Vagina (tissue), 2 donors: Measurements from ENCODE around the gene TLE2. TPM values are rescaled to one million over a fixed set of nuclear protein-coding genes. Genes with fewer than 3 reads are reported as not detected.
"Not testable (repeated sequence)": the region's sequence is repeated elsewhere in the genome, so short reads cannot be mapped to it uniquely, and the experiment has no call there.

ENCODE experiments used
- DNase-seq, 2 donors: peaks; one replicate each; pipeline ENCODE4 v3.0.0-alpha.2; 2017; ENCODE audit errors: extremely low spot score in 2 of 2
- H3K27ac ChIP-seq: fragments of 200-600 bp; sonication (generic); one replicate; pipeline ENCODE4 v1.5.1; 2019
- H3K27me3 ChIP-seq: fragments of 200-600 bp; sonication (generic); one replicate; pipeline ENCODE4 v1.5.1; 2019
- H3K36me3 ChIP-seq, 2 donors: fragments of 200-600 bp; sonication (generic); one replicate each; pipeline ENCODE4 v1.5.1; 2017 to 2019
- H3K4me1 ChIP-seq: fragments of 200-600 bp; sonication (generic); one replicate; pipeline ENCODE4 v1.5.1; 2019
- H3K4me3 ChIP-seq, 2 donors: fragments of 200-600 bp; sonication (generic); 1 replicate in 1 of 2; 2 replicates in 1 of 2; pipeline ENCODE4 v1.5.1; 2016 to 2019
- H3K9me3 ChIP-seq: fragments of 200-600 bp; sonication (generic); one replicate; pipeline ENCODE4 v1.5.1; 2019
- POLR2A ChIP-seq, 2 donors: fragments of 450-650 bp; IDR thresholded peaks; one replicate each; pipeline ENCODE4 v1.6.1; 2017; ENCODE audit warnings: antibody characterized with exemption in 2 of 2, mild to moderate bottlenecking in 2 of 2, moderate library complexity in 2 of 2
- POLR2AphosphoS5 ChIP-seq, 2 donors: sonication (generic); formaldehyde crosslinking; IDR thresholded peaks; one replicate each; pipeline ENCODE4 v1.9.0; 2017; ENCODE audit warnings: antibody characterized with exemption in 2 of 2, mild to moderate bottlenecking in 2 of 2, low read depth in 1 of 2; ENCODE audit not compliant: insufficient read depth in 1 of 2
- intact Hi-C: fragments of 100-400 bp; cut with DNase I; formaldehyde crosslinking; loops from one replicate; pipeline ENCODE4 v1.15.1; 2023
- total RNA-seq: library from RNA; depleted of rRNA; stranded (reverse); fragments of >200 nt; gene quantifications from one replicate; pipeline ENCODE4 v1.2.3, GENCODE V29; 2016
- TF ChIP-seq, protein P1 (sequence below), 3 experiments: fragments of 450-650 bp in 2 of 3; fragments of 200-600 bp in 1 of 3; sonication (generic) in 1 of 3; IDR thresholded peaks; one replicate each; pipeline ENCODE4 v1.5.1; 2017 to 2019; ENCODE audit warnings: antibody characterized with exemption in 3 of 3, mild to moderate bottlenecking in 2 of 3, moderate library complexity in 2 of 3

The TLE2 gene
- total RNA-seq, 1 donor from 2014 or later = 28.2 TPM

DNA sequence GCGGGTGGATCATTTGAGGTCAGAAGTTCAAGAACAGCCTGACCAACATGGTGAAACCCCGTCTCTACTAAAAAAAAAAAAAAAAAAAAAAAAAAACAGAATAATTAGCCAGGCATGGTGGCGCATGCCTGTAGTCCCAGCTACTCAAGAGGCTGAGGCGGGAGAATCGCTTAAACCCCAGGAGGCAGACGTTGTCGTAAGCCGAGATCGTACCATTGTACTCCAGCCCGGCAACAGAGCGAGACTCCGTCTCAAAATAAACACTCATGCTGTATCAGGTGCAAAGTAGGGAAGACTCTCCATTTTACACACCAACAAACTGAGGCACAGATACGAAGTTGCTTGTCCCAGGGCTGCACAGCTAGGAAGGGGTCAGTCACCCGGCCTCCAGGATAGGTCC is 36.1 kb downstream of the TLE2 start:
- TF ChIP-seq, protein P1, sequence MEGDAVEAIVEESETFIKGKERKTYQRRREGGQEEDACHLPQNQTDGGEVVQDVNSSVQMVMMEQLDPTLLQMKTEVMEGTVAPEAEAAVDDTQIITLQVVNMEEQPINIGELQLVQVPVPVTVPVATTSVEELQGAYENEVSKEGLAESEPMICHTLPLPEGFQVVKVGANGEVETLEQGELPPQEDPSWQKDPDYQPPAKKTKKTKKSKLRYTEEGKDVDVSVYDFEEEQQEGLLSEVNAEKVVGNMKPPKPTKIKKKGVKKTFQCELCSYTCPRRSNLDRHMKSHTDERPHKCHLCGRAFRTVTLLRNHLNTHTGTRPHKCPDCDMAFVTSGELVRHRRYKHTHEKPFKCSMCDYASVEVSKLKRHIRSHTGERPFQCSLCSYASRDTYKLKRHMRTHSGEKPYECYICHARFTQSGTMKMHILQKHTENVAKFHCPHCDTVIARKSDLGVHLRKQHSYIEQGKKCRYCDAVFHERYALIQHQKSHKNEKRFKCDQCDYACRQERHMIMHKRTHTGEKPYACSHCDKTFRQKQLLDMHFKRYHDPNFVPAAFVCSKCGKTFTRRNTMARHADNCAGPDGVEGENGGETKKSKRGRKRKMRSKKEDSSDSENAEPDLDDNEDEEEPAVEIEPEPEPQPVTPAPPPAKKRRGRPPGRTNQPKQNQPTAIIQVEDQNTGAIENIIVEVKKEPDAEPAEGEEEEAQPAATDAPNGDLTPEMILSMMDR (IDR thresholded peaks at IDR 0.05) = no peak
- TF ChIP-seq POLR2AphosphoS5 (IDR thresholded peaks at IDR 0.05; ENCODE audit: insufficient read depth in 1 of 2, low read depth in 1 of 2) (no peak), POLR2A (IDR thresholded peaks at IDR 0.05) (no peak)
- no peak overlapping the region for H3K27ac ChIP-seq
- H3K4me1 ChIP-seq = no peaks in the 10 kb centered on the region
- no peaks in the 10 kb centered on the region for H3K9me3 ChIP-seq
- intact Hi-C loops = no loop called here
- H3K36me3 ChIP-seq = no peaks in the 10 kb centered on the region
- no peak for DNase-seq
- H3K4me3 ChIP-seq = no peak overlapping the region
- H3K27me3 ChIP-seq = no peaks in the 10 kb centered on the region

DNA sequence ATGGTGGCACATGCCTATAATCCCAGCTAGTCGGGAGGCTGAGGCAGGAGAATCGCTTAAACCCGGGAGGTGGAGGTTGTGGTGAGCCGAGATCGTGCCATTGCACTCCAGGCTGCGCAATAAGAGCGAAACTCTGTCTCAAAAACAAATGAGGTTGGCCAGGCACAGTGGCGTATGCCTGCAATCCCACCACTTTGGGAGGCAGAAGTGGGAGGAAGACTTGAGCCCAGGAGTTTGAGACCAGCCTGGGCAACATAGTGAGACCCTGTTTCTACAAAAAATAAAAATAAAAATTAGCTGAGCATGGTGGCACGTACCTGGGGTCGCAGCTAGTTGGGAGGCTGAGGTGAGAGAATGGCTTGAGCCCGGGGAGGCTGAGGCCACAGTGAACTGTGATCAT is 36.7 kb downstream of the TLE2 start:
- H3K4me1 ChIP-seq, H3K36me3 ChIP-seq, H3K27me3 ChIP-seq, H3K4me3 ChIP-seq, DNase-seq, H3K9me3 ChIP-seq, H3K27ac ChIP-seq, intact Hi-C loops: not testable (repeated sequence)

DNA sequence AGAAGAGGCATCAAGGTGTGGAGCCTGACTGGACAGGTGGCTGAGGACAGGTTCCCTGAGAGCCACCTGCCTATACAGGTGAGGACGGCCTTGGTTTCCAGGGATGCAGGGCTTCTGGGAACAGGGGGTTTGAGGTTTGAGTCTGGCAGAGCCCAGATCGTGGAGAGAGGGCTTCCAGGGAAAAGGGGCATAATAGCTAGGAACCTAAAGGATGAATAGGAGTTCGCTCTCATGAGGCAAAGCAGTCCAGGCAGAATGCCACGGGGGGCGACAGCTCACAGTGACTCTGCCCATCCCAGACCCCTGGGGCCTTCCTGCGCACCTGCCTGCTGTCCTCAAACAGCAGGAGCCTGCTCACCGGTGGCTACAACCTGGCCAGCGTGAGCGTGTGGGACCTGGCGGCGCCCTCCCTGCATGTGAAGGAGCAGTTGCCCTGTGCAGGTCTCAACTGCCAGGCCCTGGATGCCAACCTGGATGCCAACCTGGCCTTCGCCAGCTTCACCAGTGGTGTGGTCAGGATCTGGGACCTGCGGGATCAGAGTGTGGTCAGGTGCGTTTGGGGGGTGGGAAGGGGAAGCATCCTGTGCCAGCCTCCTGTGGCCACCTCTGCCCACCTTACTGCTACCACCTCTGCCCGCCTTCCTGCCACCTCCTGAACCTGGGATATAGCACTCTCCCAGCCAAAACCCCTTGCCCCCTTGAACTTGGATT is 39.7 kb downstream of the TLE2 start:
- no peak for DNase-seq
- Histone ChIP-seq H3K27ac (no peak overlapping the region), H3K9me3 (no peaks in the 10 kb centered on the region), H3K27me3 (no peaks in the 10 kb centered on the region), H3K36me3 (no peaks in the 10 kb centered on the region), H3K4me1 (peaks cover 2% of the 10 kb centered on the region), H3K4me3 (no peak overlapping the region)
- intact Hi-C loops = no loop called here
- TF ChIP-seq, protein P1 (IDR thresholded peaks at IDR 0.05) = no peak
- no peak for TF ChIP-seq POLR2AphosphoS5 (IDR thresholded peaks at IDR 0.05; ENCODE audit: insufficient read depth in 1 of 2, low read depth in 1 of 2)
- TF ChIP-seq POLR2A (IDR thresholded peaks at IDR 0.05) = no peak

DNA sequence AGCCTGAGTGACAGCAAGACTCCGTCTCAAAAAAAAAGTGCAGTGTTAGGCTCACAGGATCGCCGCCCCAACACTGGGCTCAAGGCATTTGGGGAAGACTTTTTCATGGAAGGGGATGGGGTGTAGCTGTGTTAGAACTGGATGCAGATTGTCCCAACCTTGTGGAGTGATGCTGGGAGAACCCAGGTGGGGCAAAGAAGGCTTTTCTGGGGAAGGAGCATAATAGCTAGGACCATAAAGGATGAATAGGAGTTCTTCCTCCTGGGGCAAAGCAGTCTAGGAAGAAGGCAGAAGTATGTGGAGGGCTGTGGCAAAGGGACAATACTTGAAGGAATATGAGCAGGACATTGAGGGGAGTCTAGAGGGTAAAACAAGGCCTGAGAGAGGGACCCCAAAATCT is 40.5 kb downstream of the TLE2 start:
- H3K4me1 ChIP-seq = peaks cover 10% of the 10 kb centered on the region
- DNase-seq = no peak
- H3K36me3 ChIP-seq = no peaks in the 10 kb centered on the region
- H3K27ac ChIP-seq = no peak overlapping the region
- intact Hi-C loops = no loop called here
- no peaks in the 10 kb centered on the region for H3K27me3 ChIP-seq
- H3K9me3 ChIP-seq = no peaks in the 10 kb centered on the region
- TF ChIP-seq POLR2A (IDR thresholded peaks at IDR 0.05) = no peak
- no peak for TF ChIP-seq POLR2AphosphoS5 (IDR thresholded peaks at IDR 0.05; ENCODE audit: insufficient read depth in 1 of 2, low read depth in 1 of 2)
- no peak overlapping the region for H3K4me3 ChIP-seq

DNA sequence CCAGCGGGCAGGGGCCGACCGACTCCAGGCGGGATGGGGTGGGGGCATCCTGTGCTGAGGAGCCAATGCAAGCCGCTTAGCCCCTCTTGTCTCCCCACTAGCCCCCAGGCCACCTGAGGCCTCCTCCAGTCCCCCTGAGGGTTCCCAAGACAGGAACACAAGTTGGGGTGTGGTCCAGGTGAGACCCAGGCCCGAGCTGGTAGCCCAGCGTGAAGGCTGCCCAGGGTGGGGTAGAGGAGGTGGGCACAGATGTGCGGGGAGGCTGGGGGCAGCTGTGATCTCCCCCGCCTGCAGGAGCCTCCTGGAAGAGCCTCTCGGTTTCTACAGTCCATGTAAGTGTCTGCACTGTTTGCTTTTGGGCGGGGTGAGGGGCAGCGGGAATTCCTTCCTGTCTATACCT is 41.3 kb downstream of the TLE2 start:
- no peak overlapping the region for H3K4me3 ChIP-seq
- no peak overlapping the region for H3K27ac ChIP-seq
- intact Hi-C loops = no loop called here
- peaks cover 18% of the 10 kb centered on the region for H3K4me1 ChIP-seq
- TF ChIP-seq POLR2AphosphoS5 (IDR thresholded peaks at IDR 0.05; ENCODE audit: insufficient read depth in 1 of 2, low read depth in 1 of 2) = no peak
- TF ChIP-seq POLR2A (IDR thresholded peaks at IDR 0.05) = no peak
- TF ChIP-seq, protein P1 (IDR thresholded peaks at IDR 0.05) = no peak
- no peak for DNase-seq
- H3K9me3 ChIP-seq = no peaks in the 10 kb centered on the region
- H3K27me3 ChIP-seq = no peaks in the 10 kb centered on the region
- no peaks in the 10 kb centered on the region for H3K36me3 ChIP-seq

DNA sequence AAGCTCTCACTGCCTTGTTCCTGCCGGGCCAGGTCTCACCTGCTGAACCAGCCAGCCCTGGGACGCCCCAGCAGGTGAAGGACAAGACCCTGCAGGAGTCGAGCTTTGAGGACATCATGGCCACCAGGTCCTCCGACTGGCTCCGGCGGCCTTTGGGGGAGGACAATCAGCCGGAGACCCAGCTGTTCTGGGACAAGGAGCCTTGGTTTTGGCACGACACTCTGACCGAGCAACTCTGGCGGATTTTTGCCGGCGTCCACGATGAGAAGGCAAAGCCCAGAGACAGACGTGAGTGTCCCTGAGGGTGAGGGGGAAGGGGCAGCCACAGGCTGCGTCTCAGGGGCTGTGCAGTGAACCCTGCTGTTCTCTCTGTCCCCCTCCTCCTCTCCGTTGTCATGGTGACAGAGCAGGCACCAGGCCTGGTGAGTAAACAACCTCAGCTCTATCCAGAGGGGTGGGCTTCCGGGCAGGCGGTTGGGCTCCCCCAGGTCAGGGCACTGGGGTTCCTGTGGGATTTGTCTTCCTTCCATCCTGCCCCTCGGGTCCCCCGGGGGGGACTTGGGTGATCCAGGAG is 42.0 kb downstream of the TLE2 start:
- H3K27ac ChIP-seq = no peak overlapping the region
- no peak for DNase-seq

More for the DNA sequence above, 42.0 kb downstream of the TLE2 start:
- Histone ChIP-seq H3K4me3 (no peak overlapping the region), H3K36me3 (no peaks in the 10 kb centered on the region), H3K4me1 (peaks cover 25% of the 10 kb centered on the region), H3K9me3 (no peaks in the 10 kb centered on the region), H3K27me3 (no peaks in the 10 kb centered on the region)
- intact Hi-C loops = no loop called here
- TF ChIP-seq, protein P1 (IDR thresholded peaks at IDR 0.05) = no peak
- TF ChIP-seq POLR2A (IDR thresholded peaks at IDR 0.05) (no peak), POLR2AphosphoS5 (IDR thresholded peaks at IDR 0.05; ENCODE audit: insufficient read depth in 1 of 2, low read depth in 1 of 2) (no peak)
